HEK293 (cell line): Measurements from ENCODE around the gene SMO.

ENCODE experiments used
- CTCF ChIA-PET: fragments of 350-600 bp; formaldehyde crosslinking; extraction: SDS; loops from one replicate; lab custom pipeline; 2021; ENCODE audit warnings: antibody characterized with exemption; lab: Yijun Ruan, JAX
- POLR2A ChIA-PET: fragments of 300-600 bp; formaldehyde crosslinking; extraction: SDS; loops from one replicate; lab custom pipeline; 2020; ENCODE audit warnings: antibody characterized with exemption, inconsistent platforms; lab: Yijun Ruan, JAX
- H3K27ac ChIP-seq: fragments of 200-500 bp; sonication (Bioruptor generic); 2 replicates; pipeline ENCODE4 v1.5.1; 2014; ENCODE audit warnings: low read depth, low read length, control low read depth, inconsistent platforms; ENCODE audit errors: extremely low read depth
- H3K36me3 ChIP-seq, 2 experiments: fragments of 200-500 bp in 1 of 2; sonication (Bioruptor generic) in 1 of 2; 1 replicate in 1 of 2; 2 replicates in 1 of 2; pipeline ENCODE4 v1.5.1; 2014 to 2017; ENCODE audit warnings: inconsistent platforms in 2 of 2, low read length in 2 of 2; ENCODE audit not compliant: control insufficient read depth in 2 of 2, insufficient read depth in 1 of 2
- H3K4me1 ChIP-seq: fragments of 200-500 bp; sonication (Bioruptor generic); 2 replicates; pipeline ENCODE4 v1.5.1; 2014; ENCODE audit warnings: mild to moderate bottlenecking, low read length, inconsistent platforms; ENCODE audit not compliant: control insufficient read depth, insufficient read depth
- H3K4me3 ChIP-seq: 2 replicates; pipeline ENCODE4 v1.5.1; 2011; ENCODE audit warnings: low read depth, mild to moderate bottlenecking, control low read depth, low read length, moderate library complexity
- H3K9me3 ChIP-seq: fragments of 200-500 bp; sonication (Bioruptor generic); 2 replicates; pipeline ENCODE4 v1.5.1; 2014; ENCODE audit warnings: low read depth, low read length, inconsistent platforms; ENCODE audit not compliant: control insufficient read depth, insufficient read depth
- KLF16 ChIP-seq: fragments of 450-650 bp; formaldehyde crosslinking; IDR thresholded peaks from 2 replicates; pipeline ENCODE4 v1.5.1; 2017; ENCODE audit warnings: missing biosample characterization, missing genetic modification characterization
- PRDM2 ChIP-seq: fragments of 450-650 bp; formaldehyde crosslinking; IDR thresholded peaks from 2 replicates; pipeline ENCODE4 v1.5.1; 2016; ENCODE audit warnings: missing biosample characterization, missing genetic modification characterization, borderline replicate concordance
- PRDM6 ChIP-seq: fragments of 450-650 bp; formaldehyde crosslinking; IDR thresholded peaks from 2 replicates; pipeline ENCODE4 v1.5.1; 2017; ENCODE audit warnings: missing biosample characterization, missing genetic modification characterization
- REPIN1 ChIP-seq: fragments of 450-650 bp; formaldehyde crosslinking; IDR thresholded peaks from 2 replicates; pipeline ENCODE4 v1.5.1; 2017; ENCODE audit warnings: missing biosample characterization, missing genetic modification characterization, low read depth
- REST ChIP-seq: fragments of 450-650 bp; formaldehyde crosslinking; IDR thresholded peaks from 2 replicates; pipeline ENCODE4 v1.5.1; 2016; ENCODE audit warnings: missing biosample characterization, missing genetic modification characterization
- SETDB1 ChIP-seq: IDR thresholded peaks from one replicate; pipeline ENCODE4 v1.6.1; 2017; ENCODE audit warnings: mild to moderate bottlenecking, low read length, moderate library complexity, mixed read lengths; ENCODE audit not compliant: insufficient read length
- ZNF2 ChIP-seq: fragments of 450-650 bp; formaldehyde crosslinking; IDR thresholded peaks from 2 replicates; pipeline ENCODE4 v1.5.1; 2016; ENCODE audit warnings: missing biosample characterization, missing genetic modification characterization
- ZNF214 ChIP-seq: fragments of 450-650 bp; formaldehyde crosslinking; IDR thresholded peaks from 2 replicates; pipeline ENCODE4 v1.5.1; 2017; ENCODE audit warnings: missing biosample characterization, mild to moderate bottlenecking, missing genetic modification characterization, borderline replicate concordance
- ZNF266 ChIP-seq: fragments of 450-650 bp; formaldehyde crosslinking; IDR thresholded peaks from 2 replicates; pipeline ENCODE4 v1.5.1; 2016; ENCODE audit warnings: missing biosample characterization, missing genetic modification characterization, low read depth
- ZNF274 ChIP-seq, 2 experiments: fragments of 200-500 bp in 1 of 2; fragments of 450-650 bp in 1 of 2; sonication (Bioruptor generic) in 1 of 2; formaldehyde crosslinking in 1 of 2; IDR thresholded peaks; 2 replicates each; pipeline versions ENCODE4 v1.5.1 to v1.6.1; 2014 to 2016; ENCODE audit warnings: borderline replicate concordance in 1 of 2, inconsistent platforms in 1 of 2, low read length in 1 of 2, missing biosample characterization in 1 of 2, missing genetic modification characterization in 1 of 2
- ZNF292 ChIP-seq: fragments of 450-650 bp; formaldehyde crosslinking; IDR thresholded peaks from 2 replicates; pipeline ENCODE4 v1.5.1; 2016; ENCODE audit warnings: low read depth, missing biosample characterization, missing genetic modification characterization, borderline replicate concordance
- ZNF362 ChIP-seq: fragments of 450-650 bp; formaldehyde crosslinking; IDR thresholded peaks from 2 replicates; pipeline ENCODE4 v1.5.1; 2016; ENCODE audit warnings: missing biosample characterization, missing genetic modification characterization
- ZNF521 ChIP-seq: fragments of 450-650 bp; formaldehyde crosslinking; IDR thresholded peaks from 2 replicates; pipeline ENCODE4 v1.5.1; 2017; ENCODE audit warnings: missing biosample characterization, mild to moderate bottlenecking, missing genetic modification characterization
- ZNF529 ChIP-seq: fragments of 450-650 bp; formaldehyde crosslinking; IDR thresholded peaks from 2 replicates; pipeline ENCODE4 v1.5.1; 2017; ENCODE audit warnings: missing genetic modification characterization, missing biosample characterization; ENCODE audit not compliant: insufficient replicate concordance
- ZNF549 ChIP-seq: fragments of 450-650 bp; IDR thresholded peaks from 2 replicates; pipeline ENCODE4 v1.5.1; 2018; ENCODE audit warnings: missing biosample characterization, missing genetic modification characterization, mild to moderate bottlenecking, inconsistent platforms, moderate library complexity
- ZNF621 ChIP-seq: fragments of 450-650 bp; formaldehyde crosslinking; IDR thresholded peaks from 2 replicates; pipeline ENCODE4 v1.5.1; 2017; ENCODE audit warnings: missing biosample characterization, missing genetic modification characterization
- TF ChIP-seq, protein P1 (sequence below): fragments of 450-650 bp; formaldehyde crosslinking; IDR thresholded peaks from 2 replicates; pipeline ENCODE4 v1.5.1; 2016; ENCODE audit warnings: missing biosample characterization, missing genetic modification characterization
- TF ChIP-seq, protein P2 (sequence below): fragments of 450-650 bp; formaldehyde crosslinking; IDR thresholded peaks from 2 replicates; pipeline ENCODE4 v1.5.1; 2016; ENCODE audit warnings: missing biosample characterization, missing genetic modification characterization

SMO gene

DNA sequence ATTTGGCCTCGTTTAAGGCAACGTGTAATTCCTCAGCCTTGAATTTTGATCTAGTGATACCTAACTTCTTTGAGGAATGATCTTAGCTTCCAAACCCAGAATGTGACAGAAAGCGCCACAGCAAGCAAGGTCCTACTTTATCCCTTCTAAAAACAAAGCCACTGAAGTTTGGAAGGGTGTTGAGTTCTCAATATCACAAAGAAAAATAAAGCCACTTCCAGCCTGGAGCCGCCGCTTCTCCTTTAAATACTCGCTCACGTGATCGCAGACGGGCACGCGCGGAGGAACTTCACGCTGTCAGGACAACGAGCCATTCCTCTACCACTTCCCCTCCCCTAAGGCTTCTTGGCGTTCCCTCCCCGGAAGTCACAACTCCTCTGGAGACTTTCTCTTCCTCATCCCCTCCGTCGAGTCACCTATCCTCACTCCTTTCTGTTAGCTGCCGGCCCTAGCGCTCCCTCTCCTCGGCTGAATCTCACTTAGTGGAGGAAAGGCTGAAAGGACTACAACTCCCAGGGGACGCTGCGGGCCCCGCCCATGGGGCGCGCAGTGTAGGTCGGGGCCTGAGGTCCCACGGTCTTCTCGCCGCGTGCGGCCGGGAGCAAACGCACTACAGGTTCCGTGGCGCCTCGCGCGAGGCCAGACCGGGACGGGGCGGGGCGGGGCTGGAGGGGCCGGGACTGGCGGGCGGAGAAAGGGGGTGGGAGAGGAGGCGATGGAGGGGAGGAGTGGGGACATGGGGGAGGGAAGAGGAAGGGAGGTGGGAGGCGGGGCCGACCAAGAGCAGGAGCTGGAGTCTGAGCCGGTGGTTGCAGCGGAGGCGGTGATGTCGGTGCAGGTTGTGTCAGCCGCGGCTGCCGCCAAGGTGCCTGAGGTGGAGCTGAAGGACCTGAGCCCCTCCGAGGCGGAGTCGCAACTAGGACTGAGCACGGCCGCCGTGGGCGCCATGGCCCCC is 36.1 kb downstream of the SMO start, which contains the start of gene AHCYL2:
Gene AHCYL2 (plus strand): TSS at position 780 of the 955 bp plus-strand sequence.
- Histone ChIP-seq H3K9me3 (no peaks in the 10 kb centered on the region), H3K27ac (peak within 1 kb of the TSS; percentile 80), H3K36me3 (no peaks in the 10 kb centered on the region), H3K4me1 (peaks cover 17% of the 10 kb centered on the region), H3K4me3 (peak within 1 kb of the TSS; percentile 85)
- POLR2A ChIA-PET: interaction anchor here (0.6 to 1.1 kb wide), 6 partner anchors 14 to 238 kb away, joined by 3 to 7 read pairs (median 3); partner anchors contain the start of genes SMO and STRIP2
- CTCF ChIA-PET: interaction anchor here (0.6 to 7.3 kb wide), 8 partner anchors 14 to 1077 kb away, joined by 3 to 51 read pairs (median 3); no protein-coding TSS in a partner anchor
- TF ChIP-seq, protein P1, sequence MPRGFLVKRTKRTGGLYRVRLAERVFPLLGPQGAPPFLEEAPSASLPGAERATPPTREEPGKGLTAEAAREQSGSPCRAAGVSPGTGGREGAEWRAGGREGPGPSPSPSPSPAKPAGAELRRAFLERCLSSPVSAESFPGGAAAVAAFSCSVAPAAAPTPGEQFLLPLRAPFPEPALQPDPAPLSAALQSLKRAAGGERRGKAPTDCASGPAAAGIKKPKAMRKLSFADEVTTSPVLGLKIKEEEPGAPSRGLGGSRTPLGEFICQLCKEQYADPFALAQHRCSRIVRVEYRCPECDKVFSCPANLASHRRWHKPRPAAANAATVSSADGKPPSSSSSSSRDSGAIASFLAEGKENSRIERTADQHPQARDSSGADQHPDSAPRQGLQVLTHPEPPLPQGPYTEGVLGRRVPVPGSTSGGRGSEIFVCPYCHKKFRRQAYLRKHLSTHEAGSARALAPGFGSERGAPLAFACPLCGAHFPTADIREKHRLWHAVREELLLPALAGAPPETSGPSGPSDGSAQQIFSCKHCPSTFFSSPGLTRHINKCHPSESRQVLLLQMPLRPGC: no peak; the same call in 1 of the 2 replicates
- TF ChIP-seq SETDB1 (no peak), ZNF292 (tag by site-specific recombination) (no peak), ZNF621 (no peak), ZNF521 (tag by site-specific recombination) (no peak), REST (no peak), REPIN1 (tag by site-specific recombination) (no peak), ZNF529 (no peak), ZNF214 (no peak), ZNF266 (tag by site-specific recombination) (no peak), ZNF2 (peak; percentile 78; the same call in 1 of the 2 replicates), ZNF549 (tag by site-specific recombination) (no peak), PRDM2 (tag by site-specific recombination) (no peak), ZNF362 (no peak), ZNF274 (IDR thresholded peaks at IDR 0.05; ENCODE audit: low read length) (no peak), ZNF274 (tag by site-specific recombination; IDR thresholded peaks at IDR 0.05; ENCODE audit: borderline replicate concordance) (no peak), PRDM6 (tag by site-specific recombination) (no peak), KLF16 (peak; percentile 95)
- TF ChIP-seq, protein P2, sequence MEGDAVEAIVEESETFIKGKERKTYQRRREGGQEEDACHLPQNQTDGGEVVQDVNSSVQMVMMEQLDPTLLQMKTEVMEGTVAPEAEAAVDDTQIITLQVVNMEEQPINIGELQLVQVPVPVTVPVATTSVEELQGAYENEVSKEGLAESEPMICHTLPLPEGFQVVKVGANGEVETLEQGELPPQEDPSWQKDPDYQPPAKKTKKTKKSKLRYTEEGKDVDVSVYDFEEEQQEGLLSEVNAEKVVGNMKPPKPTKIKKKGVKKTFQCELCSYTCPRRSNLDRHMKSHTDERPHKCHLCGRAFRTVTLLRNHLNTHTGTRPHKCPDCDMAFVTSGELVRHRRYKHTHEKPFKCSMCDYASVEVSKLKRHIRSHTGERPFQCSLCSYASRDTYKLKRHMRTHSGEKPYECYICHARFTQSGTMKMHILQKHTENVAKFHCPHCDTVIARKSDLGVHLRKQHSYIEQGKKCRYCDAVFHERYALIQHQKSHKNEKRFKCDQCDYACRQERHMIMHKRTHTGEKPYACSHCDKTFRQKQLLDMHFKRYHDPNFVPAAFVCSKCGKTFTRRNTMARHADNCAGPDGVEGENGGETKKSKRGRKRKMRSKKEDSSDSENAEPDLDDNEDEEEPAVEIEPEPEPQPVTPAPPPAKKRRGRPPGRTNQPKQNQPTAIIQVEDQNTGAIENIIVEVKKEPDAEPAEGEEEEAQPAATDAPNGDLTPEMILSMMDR (tag by site-specific recombination): no peak
